Measurements from ENCODE around the gene PTPRN2. TPM values are rescaled to one million over a fixed set of nuclear protein-coding genes. Genes with fewer than 3 reads are reported as not detected.

The PTPRN2 gene
- total and polyA plus RNA-seq, 2 of the 8 experiments (the other 6 are each of a cell fraction or from before 2014, with no cell fraction given) = 2.6 to 4.5 TPM

GRCh38 chr7:157801113-157801512 lies 786.5 kb downstream of the PTPRN2 start (continued):
- no peak for TF ChIP-seq ATF2 (IDR thresholded peaks at IDR 0.05; ENCODE audit: low read length)
- no peak for TF ChIP-seq ZNF274 (IDR thresholded peaks at IDR 0.05; ENCODE audit: borderline replicate concordance, extremely low read depth, low read length)
- no peak for TF ChIP-seq EGR1 (IDR thresholded peaks at IDR 0.05; ENCODE audit: borderline replicate concordance, low read depth, low read length)

Measured in H1 (cell line).